ENCODE data around the gene GRHL1. TPM values are rescaled to one million over a fixed set of nuclear protein-coding genes. Genes with fewer than 3 reads are reported as not detected.
"Not testable (repeated sequence)": the region's sequence is repeated elsewhere in the genome, so short reads cannot be mapped to it uniquely, and the experiment has no call there.

Gene GRHL1
- total RNA-seq, 1 experiment from 2014 or later: 10.3 TPM

DNA sequence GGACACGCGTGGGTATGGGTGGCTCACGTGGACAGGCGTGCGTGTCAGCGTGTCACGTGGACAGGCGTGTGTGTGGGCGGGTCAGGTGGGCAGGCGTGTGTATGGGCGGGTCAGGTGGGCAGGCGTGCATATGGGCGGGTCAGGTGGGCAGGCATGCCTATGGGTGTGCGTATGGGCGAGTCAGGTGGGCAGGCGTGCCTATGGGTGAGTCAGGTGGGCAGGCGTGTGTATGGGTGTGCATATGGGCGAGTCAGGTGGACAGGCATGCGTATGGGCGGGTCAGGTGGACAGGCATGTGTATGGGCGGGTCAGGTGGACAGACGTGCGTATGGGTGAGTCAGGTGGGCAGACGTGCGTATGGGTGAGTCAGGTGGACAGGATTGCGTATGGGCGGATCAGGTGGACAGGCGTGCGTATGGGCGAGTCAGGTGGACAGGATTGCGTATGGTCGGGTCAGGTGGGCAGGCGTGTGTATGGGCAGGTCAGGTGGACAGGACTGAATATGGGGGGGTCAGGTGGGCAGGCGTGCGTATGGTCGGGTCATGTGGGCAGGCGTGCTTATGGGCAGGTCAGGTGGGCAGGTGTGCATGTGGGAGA is 61.0 kb downstream of the GRHL1 start:
- ATAC-seq; H3K4me3 ChIP-seq (ENCODE audit: low read length); H3K9me3 ChIP-seq (ENCODE audit: low read length); DNase-seq; H3K79me2 ChIP-seq (ENCODE audit: low read length); CTCF ChIA-PET; H2AFZ ChIP-seq (ENCODE audit: low read length); H3K9me2 ChIP-seq (replicated peaks; ENCODE audit: low read length); intact Hi-C loops (cut with micrococcal nuclease); BruUV-seq (replicated peaks); H3K27me3 ChIP-seq (ENCODE audit: low read length); H3K27ac ChIP-seq (ENCODE audit: low read length); H3F3A ChIP-seq (ENCODE audit: low read length, unreplicated experiment); POLR2A ChIA-PET (ENCODE audit: unreplicated experiment); H4K20me1 ChIP-seq (ENCODE audit: low read length); H3K36me3 ChIP-seq (ENCODE audit: low read depth, low read length); H3K9ac ChIP-seq (ENCODE audit: low read length); H3K4me1 ChIP-seq (ENCODE audit: insufficient read depth, low read length); H3K4me2 ChIP-seq (ENCODE audit: low read length): not testable (repeated sequence)

DNA sequence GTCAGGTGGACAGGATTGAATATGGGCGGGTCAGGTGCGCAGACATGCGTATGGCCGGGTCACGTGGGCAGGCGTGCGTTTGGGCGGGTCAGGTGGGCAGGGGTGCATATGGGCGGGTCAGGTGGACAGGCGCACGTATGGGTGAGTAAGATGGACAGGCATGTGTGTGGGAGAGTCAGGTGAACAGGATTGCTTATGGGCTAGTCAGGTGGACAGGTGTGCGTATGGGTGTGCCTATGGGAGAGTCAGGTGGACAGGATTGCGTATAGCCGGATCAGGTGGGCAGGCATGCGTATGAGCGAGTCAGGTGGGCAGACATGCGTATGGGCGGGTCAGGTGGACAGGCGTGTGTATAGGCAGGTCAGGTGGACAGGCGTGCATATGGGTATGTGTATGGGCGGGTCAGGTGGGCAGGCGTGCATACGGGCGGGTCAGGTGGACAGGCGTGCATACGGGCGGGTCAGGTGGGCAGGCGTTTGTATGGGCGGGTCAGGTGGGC is 61.5 kb downstream of the GRHL1 start:
- H2AFZ ChIP-seq (ENCODE audit: low read length): no peak overlapping the region
- no peaks in the 10 kb centered on the region for H3K9me2 ChIP-seq (replicated peaks; ENCODE audit: low read length)
- no peak overlapping the region for H3K27ac ChIP-seq (ENCODE audit: low read length)
- intact Hi-C loops (cut with micrococcal nuclease): no loop called here
- ATAC-seq (no peak), DNase-seq (no peak)
- H3K9me3 ChIP-seq (ENCODE audit: low read length): no peaks in the 10 kb centered on the region
- no peak overlapping the region for H3K9ac ChIP-seq (ENCODE audit: low read length)
- no peaks in the 10 kb centered on the region for H3K79me2 ChIP-seq (ENCODE audit: low read length)
- peaks cover 4% of the 10 kb centered on the region; the same call in 1 of the 2 replicates for H3K4me1 ChIP-seq (ENCODE audit: insufficient read depth, low read length)
- no peaks in the 10 kb centered on the region for H3F3A ChIP-seq (ENCODE audit: low read length, unreplicated experiment)
- ChIA-PET CTCF (no interaction called here), POLR2A (ENCODE audit: unreplicated experiment) (no interaction called here)
- H4K20me1 ChIP-seq (ENCODE audit: low read length): no peaks in the 10 kb centered on the region
- TF ChIP-seq, protein P1, sequence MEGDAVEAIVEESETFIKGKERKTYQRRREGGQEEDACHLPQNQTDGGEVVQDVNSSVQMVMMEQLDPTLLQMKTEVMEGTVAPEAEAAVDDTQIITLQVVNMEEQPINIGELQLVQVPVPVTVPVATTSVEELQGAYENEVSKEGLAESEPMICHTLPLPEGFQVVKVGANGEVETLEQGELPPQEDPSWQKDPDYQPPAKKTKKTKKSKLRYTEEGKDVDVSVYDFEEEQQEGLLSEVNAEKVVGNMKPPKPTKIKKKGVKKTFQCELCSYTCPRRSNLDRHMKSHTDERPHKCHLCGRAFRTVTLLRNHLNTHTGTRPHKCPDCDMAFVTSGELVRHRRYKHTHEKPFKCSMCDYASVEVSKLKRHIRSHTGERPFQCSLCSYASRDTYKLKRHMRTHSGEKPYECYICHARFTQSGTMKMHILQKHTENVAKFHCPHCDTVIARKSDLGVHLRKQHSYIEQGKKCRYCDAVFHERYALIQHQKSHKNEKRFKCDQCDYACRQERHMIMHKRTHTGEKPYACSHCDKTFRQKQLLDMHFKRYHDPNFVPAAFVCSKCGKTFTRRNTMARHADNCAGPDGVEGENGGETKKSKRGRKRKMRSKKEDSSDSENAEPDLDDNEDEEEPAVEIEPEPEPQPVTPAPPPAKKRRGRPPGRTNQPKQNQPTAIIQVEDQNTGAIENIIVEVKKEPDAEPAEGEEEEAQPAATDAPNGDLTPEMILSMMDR (conservative IDR thresholded peaks at IDR 0.05; ENCODE audit: low read depth, low read length): no peak
- no peak for TF ChIP-seq EZH2 (IDR thresholded peaks at IDR 0.05; ENCODE audit: low read length, unreplicated experiment)
- no peak for TF ChIP-seq EZH2phosphoT487 (IDR thresholded peaks at IDR 0.05; ENCODE audit: borderline replicate concordance, low read length)
- H3K4me2 ChIP-seq (ENCODE audit: low read length): no peak overlapping the region
- no peaks in the 10 kb centered on the region for H3K36me3 ChIP-seq (ENCODE audit: low read depth, low read length)
- no TSS peak for BruUV-seq (replicated peaks)
- no peak overlapping the region for H3K4me3 ChIP-seq (ENCODE audit: low read length)
- H3K27me3 ChIP-seq (ENCODE audit: low read length): no peaks in the 10 kb centered on the region

DNA sequence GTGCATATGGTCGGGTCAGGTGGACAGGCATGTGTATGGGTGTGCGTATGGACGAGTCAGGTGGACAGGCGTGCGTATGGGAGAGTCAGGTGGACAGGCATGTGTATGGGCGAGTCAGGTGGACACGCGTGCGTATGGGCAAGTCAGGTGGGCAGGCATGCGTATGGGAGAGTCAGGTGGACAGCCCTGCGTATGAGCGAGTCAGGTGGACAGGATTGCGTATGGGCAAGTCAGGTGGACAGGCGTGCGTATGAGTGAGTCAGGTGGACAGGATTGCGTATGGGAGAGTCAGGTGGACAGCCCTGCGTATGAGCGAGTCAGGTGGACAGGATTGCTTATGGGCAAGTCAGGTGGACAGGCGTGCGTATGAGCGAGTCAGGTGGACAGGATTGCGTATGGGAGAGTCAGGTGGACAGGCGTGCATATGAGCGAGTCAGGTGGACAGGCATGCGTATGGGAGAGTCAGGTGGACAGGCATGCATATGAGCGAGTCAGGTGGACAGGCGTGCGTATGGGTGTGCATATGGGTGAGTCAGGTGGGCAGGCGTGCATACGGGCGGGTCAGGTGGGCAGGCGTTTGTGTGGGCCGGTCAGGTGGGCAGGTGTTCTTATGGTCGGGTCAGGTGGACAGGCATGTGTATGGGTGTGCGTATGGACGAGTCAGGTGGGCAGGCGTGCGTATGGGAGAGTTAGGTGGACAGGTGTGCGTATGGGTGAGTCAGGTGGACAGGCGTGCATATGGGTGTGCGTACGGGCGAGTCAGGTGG is 62.3 kb downstream of the GRHL1 start:
- H3F3A ChIP-seq (ENCODE audit: low read length, unreplicated experiment); H3K27ac ChIP-seq (ENCODE audit: low read length); BruUV-seq (replicated peaks); H3K27me3 ChIP-seq (ENCODE audit: low read length); H4K20me1 ChIP-seq (ENCODE audit: low read length); H3K9me3 ChIP-seq (ENCODE audit: low read length); H3K9me2 ChIP-seq (replicated peaks; ENCODE audit: low read length); CTCF ChIA-PET; H3K36me3 ChIP-seq (ENCODE audit: low read depth, low read length); POLR2A ChIA-PET (ENCODE audit: unreplicated experiment); H3K4me1 ChIP-seq (ENCODE audit: insufficient read depth, low read length); H3K4me2 ChIP-seq (ENCODE audit: low read length); DNase-seq; intact Hi-C loops (cut with micrococcal nuclease); ATAC-seq; H3K4me3 ChIP-seq (ENCODE audit: low read length); H3K79me2 ChIP-seq (ENCODE audit: low read length); H3K9ac ChIP-seq (ENCODE audit: low read length); H2AFZ ChIP-seq (ENCODE audit: low read length): not testable (repeated sequence)

Measured in PC-3 (cell line).